Measurements from ENCODE around the gene CELF5.
A peak's percentile ranks its signal among the peaks of the same experiment; 100 is the strongest.
"Not testable (repeated sequence)": the region's sequence is repeated elsewhere in the genome, so short reads cannot be mapped to it uniquely, and the experiment has no call there.

The CELF5 gene

GRCh38 chr19:3275583-3276340 is 51.3 kb downstream of the CELF5 start:
- DNase-seq, result peak; percentile 82

GRCh38 chr19:3276341-3276799 is 51.9 kb downstream of the CELF5 start:
- DNase-seq, result no peak

DNA sequence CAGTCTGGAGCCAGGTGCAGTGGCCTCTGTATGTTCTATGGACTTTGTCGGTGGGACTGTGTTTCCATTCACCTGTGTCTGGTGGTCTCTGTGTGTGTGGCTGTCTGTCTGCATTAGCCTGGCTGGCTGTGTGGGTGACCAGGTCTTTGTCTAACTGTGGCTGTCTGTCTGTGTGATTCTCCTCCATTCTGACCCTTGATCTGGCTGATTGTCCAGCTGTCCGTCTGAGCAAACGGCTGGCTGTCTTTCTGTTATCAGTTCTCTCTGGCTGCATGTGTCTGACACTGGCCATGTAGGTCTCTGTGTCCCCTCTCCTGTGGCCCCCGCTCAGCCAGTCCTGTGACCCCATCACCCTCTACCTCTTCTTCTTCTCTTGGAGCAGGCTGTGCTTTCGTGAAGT is 53.2 kb downstream of the CELF5 start:
- no peak for DNase-seq

GRCh38 chr19:3278294-3278693 is 53.8 kb downstream of the CELF5 start:
- no peak for DNase-seq

DNA sequence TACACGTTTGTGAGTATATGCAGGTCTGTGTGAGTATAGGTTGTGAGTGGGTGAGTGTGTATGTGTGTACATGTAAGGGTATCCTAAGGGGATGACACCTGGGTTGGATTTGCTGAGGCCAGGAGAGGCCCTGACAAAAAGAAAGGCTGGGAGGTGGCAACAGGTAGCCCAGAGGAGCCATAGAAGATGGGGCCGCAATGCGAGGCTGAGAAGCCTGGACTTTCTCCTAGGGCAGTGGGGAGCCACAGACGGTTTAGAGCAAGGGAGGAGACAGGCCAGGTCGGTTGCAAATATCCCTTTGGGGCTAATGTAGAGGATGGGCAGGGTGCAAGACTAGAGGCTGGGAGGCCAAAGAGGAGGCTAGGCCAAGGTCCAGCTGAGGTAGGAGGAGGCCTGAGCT is 54.3 kb downstream of the CELF5 start:
- no peak for DNase-seq

DNA sequence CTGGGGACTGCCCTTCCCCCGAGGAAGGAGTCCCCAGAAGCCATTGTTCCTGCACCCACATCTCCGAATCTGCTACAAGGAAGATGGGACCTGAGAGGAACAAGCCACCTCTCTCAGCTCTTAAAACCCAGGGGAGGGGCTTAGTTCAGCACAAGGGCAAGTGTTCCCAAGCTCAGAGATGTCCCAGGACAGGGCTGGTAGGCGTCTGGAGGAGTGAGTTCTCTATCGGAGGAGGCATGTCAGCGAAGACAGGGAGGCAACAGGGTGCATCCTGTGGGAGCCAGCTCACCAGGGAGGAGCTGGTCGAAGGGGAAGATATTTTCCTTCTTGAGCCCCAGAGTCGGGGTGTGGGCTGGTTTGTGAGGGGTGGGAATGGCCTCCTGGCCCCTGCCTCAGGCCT is 54.8 kb downstream of the CELF5 start:
- DNase-seq, result no peak

- DNase-seq, result no peak
These were observed 56.6 kb downstream of the CELF5 start for GRCh38 chr19:3281026-3281425.

DNA sequence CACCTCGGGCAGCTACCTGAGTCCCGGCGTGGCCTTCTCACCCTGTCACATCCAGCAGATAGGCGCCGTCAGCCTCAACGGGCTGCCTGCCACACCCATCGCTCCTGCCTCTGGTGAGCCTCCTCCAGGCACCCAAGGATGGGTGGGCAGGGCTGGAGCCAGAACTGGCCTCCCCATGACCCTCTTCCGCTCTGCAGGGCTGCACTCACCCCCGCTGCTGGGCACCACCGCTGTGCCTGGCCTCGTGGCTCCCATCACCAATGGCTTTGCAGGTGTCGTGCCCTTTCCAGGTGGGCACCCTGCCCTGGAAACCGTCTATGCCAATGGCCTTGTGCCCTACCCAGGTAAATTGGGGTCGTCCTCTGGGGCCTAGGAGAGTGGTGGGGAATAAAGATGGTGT is 57.7 kb downstream of the CELF5 start:
- DNase-seq, result no peak

DNA sequence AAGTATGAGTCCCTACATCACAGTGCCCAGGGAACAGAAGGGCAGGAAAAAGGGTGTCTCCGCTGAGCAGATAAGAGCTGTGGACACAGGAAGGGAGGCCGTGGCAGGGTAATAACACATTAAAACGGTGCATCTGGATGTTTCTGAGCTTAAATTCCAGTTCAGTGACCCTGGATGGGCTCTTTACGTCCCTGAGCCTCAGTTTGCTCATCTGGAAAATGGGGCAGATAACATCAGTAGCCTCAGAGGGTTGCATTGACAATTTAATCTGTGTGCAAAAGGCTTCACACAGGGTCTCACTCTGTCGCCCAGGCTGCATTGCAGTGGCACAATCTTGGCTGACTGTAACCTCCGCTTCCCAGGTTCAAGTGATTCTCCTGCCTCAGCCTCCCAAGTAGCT is 58.1 kb downstream of the CELF5 start:
- no peak for DNase-seq

- no peak for DNase-seq
These were observed 58.8 kb downstream of the CELF5 start for GRCh38 chr19:3283246-3283751.

- no peak for DNase-seq
These were observed 59.6 kb downstream of the CELF5 start for GRCh38 chr19:3283886-3284657.

GRCh38 chr19:3284759-3285646 is 60.5 kb downstream of the CELF5 start:
- peak; percentile 60 for DNase-seq

GRCh38 chr19:3285647-3286176 is 61.3 kb downstream of the CELF5 start:
- DNase-seq, result no peak

GRCh38 chr19:3287814-3288213 is 63.4 kb downstream of the CELF5 start:
- no peak for DNase-seq

- DNase-seq, result not testable (repeated sequence)
These were observed 64.0 kb downstream of the CELF5 start for GRCh38 chr19:3288437-3288836.

DNA sequence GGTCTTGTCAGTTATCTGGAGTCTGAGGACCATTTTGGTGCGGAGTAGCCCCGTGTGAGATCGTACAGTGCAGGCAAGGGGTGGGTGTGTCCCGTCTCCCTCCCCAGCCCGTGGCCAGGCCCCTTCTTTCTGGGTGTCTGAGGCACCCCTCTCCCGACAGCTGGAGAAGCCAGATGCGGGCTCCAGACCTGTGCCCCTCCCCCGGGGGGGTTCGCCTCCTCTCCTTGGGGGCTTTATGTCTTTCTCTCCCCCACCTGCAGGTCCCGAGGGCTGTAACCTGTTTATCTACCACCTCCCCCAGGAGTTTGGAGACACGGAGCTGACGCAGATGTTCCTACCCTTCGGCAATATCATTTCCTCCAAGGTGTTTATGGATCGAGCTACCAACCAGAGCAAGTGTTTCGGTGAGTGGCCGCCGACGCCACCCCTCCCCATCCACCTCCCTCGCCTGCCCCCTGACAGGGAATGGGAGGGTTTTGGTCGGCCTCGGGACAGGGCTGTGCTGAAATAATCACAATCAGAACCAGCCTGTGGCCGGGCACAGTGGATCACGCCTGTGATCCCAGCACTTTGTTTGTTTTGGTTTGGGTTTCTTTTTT is 65.6 kb downstream of the CELF5 start:
- no peak for DNase-seq

DNA sequence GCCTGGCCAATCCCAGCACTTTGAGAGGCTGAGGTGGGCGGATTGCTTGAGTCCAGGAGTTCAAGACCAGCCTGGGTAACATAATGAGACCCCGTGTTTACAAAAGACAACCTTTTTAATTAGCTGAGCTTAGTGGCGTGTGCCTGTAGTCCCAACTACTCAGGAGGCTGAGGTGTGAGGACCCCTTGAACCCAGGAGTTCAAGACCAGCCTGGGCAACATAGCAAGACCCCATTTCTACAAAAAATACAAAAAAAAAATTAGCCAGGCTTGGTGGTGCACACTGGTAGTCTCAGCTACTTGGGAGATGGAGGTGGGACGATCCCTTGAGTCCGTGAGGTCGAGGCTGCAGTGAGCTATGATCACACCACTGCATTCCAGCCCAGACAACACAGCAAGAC is 66.4 kb downstream of the CELF5 start:
- DNase-seq, result not testable (repeated sequence)

- DNase-seq, result no peak
These were observed 67.2 kb downstream of the CELF5 start for GRCh38 chr19:3291644-3292043.

GRCh38 chr19:3292958-3293529 is 68.6 kb downstream of the CELF5 start:
- no peak for DNase-seq

- DNase-seq, result no peak
These were observed 69.1 kb downstream of the CELF5 start for GRCh38 chr19:3293560-3293959.

GRCh38 chr19:3294080-3294850 is 69.8 kb downstream of the CELF5 start:
- no peak for DNase-seq
